K562 (cell line): Measurements from ENCODE around the gene MAGI1. TPM values are rescaled to one million over a fixed set of nuclear protein-coding genes. Genes with fewer than 3 reads are reported as not detected.

ENCODE experiments used
- ATAC-seq: fragments of 200-7000 bp; cut with Tn5 transposase; 3 replicates; pipeline ENCODE4 v1.9.1; 2020; ENCODE audit warnings: moderate library complexity
- BruUV-seq: library from RNA; stranded (reverse); fragments of 400-500 nt; replicated peaks from 2 replicates; lab custom pipeline; 2021; lab: Mats Ljungman, UMichigan
- CTCF ChIA-PET: fragments of 300-600 bp; formaldehyde crosslinking; extraction: SDS; loops from one replicate; lab custom pipeline; 2021; ENCODE audit warnings: low intra/inter-chr PET ratio; lab: Yijun Ruan, JAX
- POLR2A ChIA-PET: fragments of 300-600, 350-650 bp; sonication (Branson Sonifier 250); formaldehyde crosslinking; extraction: SDS; loops from one replicate; lab custom pipeline; 2021; ENCODE audit warnings: antibody characterized with exemption, inconsistent platforms; lab: Yijun Ruan, JAX
- DNase-seq, 4 experiments: peaks; one replicate each; pipeline versions ENCODE4 v3.0.0 to v3.0.0-alpha.2; 2011 to 2018; ENCODE audit warnings: low spot score in 3 of 4, mixed read lengths in 3 of 4; ENCODE audit errors: extremely low read depth in 1 of 4
- FAIRE-seq: peaks from 2 replicates; lab custom pipeline; 2011; peaks lifted over from hg19 to GRCh38; lab: Jason Lieb, UNC
- H2AFZ ChIP-seq: 2 replicates; pipeline ENCODE4 v1.6.0; 2011; ENCODE audit warnings: low read depth, low read length, control low read depth, inconsistent platforms
- H3K27ac ChIP-seq: fragments of 200-600 bp; 3 replicates; pipeline ENCODE4 v1.8.0; 2011; ENCODE audit warnings: low read depth, mild to moderate bottlenecking, control low read depth, inconsistent platforms, low read length, moderate library complexity, mixed read lengths; ENCODE audit errors: extremely low read depth
- H3K27me3 ChIP-seq, 2 experiments: fragments of 300-600 bp in 1 of 2; 2 replicates in 1 of 2; 3 replicates in 1 of 2; pipeline versions ENCODE4 v1.6.0 to v1.8.0; 2011; ENCODE audit warnings: inconsistent platforms in 2 of 2, low read length in 2 of 2, mild to moderate bottlenecking in 1 of 2, mixed read lengths in 1 of 2, moderate library complexity in 1 of 2; ENCODE audit not compliant: control insufficient read depth in 2 of 2, insufficient read depth in 2 of 2
- H3K36me3 ChIP-seq: fragments of 300-600 bp; 3 replicates; pipeline ENCODE4 v1.8.0; 2011; ENCODE audit warnings: mild to moderate bottlenecking, low read length, inconsistent platforms; ENCODE audit not compliant: control insufficient read depth, insufficient read depth
- H3K4me1 ChIP-seq, 2 experiments: fragments of 200-600 bp in 1 of 2; replicated peaks in 1 of 2; 2 replicates in 1 of 2; 3 replicates in 1 of 2; pipeline versions ENCODE4 v1.5.1 to v1.8.0; 2011; ENCODE audit warnings: inconsistent platforms in 2 of 2, low read length in 2 of 2, mild to moderate bottlenecking in 1 of 2, mixed read lengths in 1 of 2, moderate library complexity in 1 of 2; ENCODE audit not compliant: control insufficient read depth in 2 of 2, insufficient read depth in 2 of 2
- H3K4me2 ChIP-seq: 2 replicates; pipeline ENCODE4 v1.6.1; 2011; ENCODE audit warnings: low read length, control low read depth, inconsistent platforms, mixed read lengths; ENCODE audit not compliant: insufficient read depth
- H3K4me3 ChIP-seq: fragments of 200-600 bp; sonication (generic), shearing (Covaris generic); 2 replicates; pipeline ENCODE4 v1.5.1; 2016; ENCODE audit warnings: control low read depth, inconsistent platforms
- H3K79me2 ChIP-seq: fragments of 200-600 bp; 3 replicates; pipeline ENCODE4 v1.8.0; 2011; ENCODE audit warnings: low read length, inconsistent platforms; ENCODE audit not compliant: control insufficient read depth, insufficient read depth
- H3K9ac ChIP-seq, 2 experiments: 2 replicates each; pipeline versions ENCODE4 v1.6.0 to v1.6.1; 2011; ENCODE audit warnings: low read depth in 2 of 2, low read length in 2 of 2, control low read depth in 1 of 2, inconsistent platforms in 1 of 2, mild to moderate bottlenecking in 1 of 2, mixed read lengths in 1 of 2; ENCODE audit not compliant: insufficient read depth in 1 of 2
- H3K9me1 ChIP-seq: one replicate; pipeline ENCODE4 v1.6.0; 2011; ENCODE audit warnings: inconsistent platforms, mild to moderate bottlenecking, low read length, moderate library complexity; ENCODE audit not compliant: control insufficient read depth, insufficient read depth
- H3K9me3 ChIP-seq: replicated peaks from 2 replicates; pipeline ENCODE4 v1.5.1; 2011; ENCODE audit warnings: low read depth, low read length, inconsistent platforms; ENCODE audit not compliant: control insufficient read depth, insufficient read depth
- H4K20me1 ChIP-seq: replicated peaks from 2 replicates; pipeline ENCODE4 v1.6.1; 2011; ENCODE audit warnings: low read length, inconsistent platforms, mixed read lengths; ENCODE audit not compliant: control insufficient read depth, insufficient read depth
- ARID2 ChIP-seq: fragments of 450-650 bp; IDR thresholded peaks from 2 replicates; pipeline ENCODE4 v1.6.1; 2017; ENCODE audit warnings: antibody characterized with exemption, mild to moderate bottlenecking
- ATF7 ChIP-seq: fragments of 450-650 bp; IDR thresholded peaks from 2 replicates; pipeline ENCODE4 v1.7.1; 2014; ENCODE audit warnings: mild to moderate bottlenecking, moderate library complexity
- ERF ChIP-seq: fragments of 450-650 bp; formaldehyde crosslinking; IDR thresholded peaks from 2 replicates; pipeline ENCODE4 v1.4.0; 2020; ENCODE audit warnings: mild to moderate bottlenecking, mixed read lengths
- FOXP1 ChIP-seq: sonication (generic); formaldehyde crosslinking; IDR thresholded peaks from 2 replicates; pipeline ENCODE4 v1.8.0; 2022; ENCODE audit warnings: mild to moderate bottlenecking, missing genetic modification reagents
- HIVEP1 ChIP-seq: fragments of 250-450 bp; sonication (Bioruptor Pico); IDR thresholded peaks from 2 replicates; pipeline ENCODE4 v1.4.0; 2020; ENCODE audit warnings: mild to moderate bottlenecking
- JUN ChIP-seq, 2 experiments: sonication (generic) in 1 of 2; formaldehyde crosslinking in 1 of 2; IDR thresholded peaks; 2 replicates each; pipeline versions ENCODE4 v1.6.1 to v1.8.0; 2012 to 2022; ENCODE audit warnings: borderline replicate concordance in 2 of 2, mild to moderate bottlenecking in 2 of 2, improper control_type of control experiment in 1 of 2, low read depth in 1 of 2, low read length in 1 of 2, missing genetic modification reagents in 1 of 2
- JUND ChIP-seq, 2 experiments: IDR thresholded peaks; 2 replicates in 1 of 2; 3 replicates in 1 of 2; pipeline ENCODE4 v1.6.1; 2011; ENCODE audit warnings: borderline replicate concordance in 2 of 2, low read depth in 2 of 2, low read length in 2 of 2, improper control_type of control experiment in 1 of 2, missing biosample characterization in 1 of 2, missing genetic modification characterization in 1 of 2, missing genetic modification reagents in 1 of 2
- KLF16 ChIP-seq: IDR thresholded peaks from 2 replicates; pipeline ENCODE4 v1.6.1; 2016; ENCODE audit warnings: antibody characterized with exemption
- MEF2A ChIP-seq: IDR thresholded peaks from 2 replicates; pipeline ENCODE4 v1.6.1; 2011; ENCODE audit warnings: low read depth, mild to moderate bottlenecking, low read length, moderate library complexity; ENCODE audit not compliant: control insufficient read depth
- NUFIP1 ChIP-seq: fragments of 450-650 bp; IDR thresholded peaks from 2 replicates; pipeline ENCODE4 v1.6.1; 2018; ENCODE audit not compliant: partially characterized antibody
- PHF8 ChIP-seq: fragments of 200-600 bp; sonication (generic); IDR thresholded peaks from 2 replicates; pipeline ENCODE4 v1.6.1; 2012; ENCODE audit warnings: mixed run types, mild to moderate bottlenecking, inconsistent platforms, low read length, moderate library complexity, borderline replicate concordance
- SMARCE1 ChIP-seq: fragments of 450-650 bp; IDR thresholded peaks from 2 replicates; pipeline ENCODE4 v1.7.1; 2016; ENCODE audit warnings: mild to moderate bottlenecking
- SREBF1 ChIP-seq: fragments of 150-350 bp; IDR thresholded peaks from 2 replicates; pipeline ENCODE4 v1.6.1; 2014; ENCODE audit warnings: antibody characterized with exemption, low read depth, low read length, borderline replicate concordance
- TAF1 ChIP-seq: IDR thresholded peaks from 2 replicates; pipeline ENCODE4 v1.6.1; 2011; ENCODE audit warnings: mild to moderate bottlenecking, low read length, moderate library complexity; ENCODE audit not compliant: insufficient read depth, control insufficient read depth, severe bottlenecking; ENCODE audit errors: extremely low read depth
- ZNF274 ChIP-seq: IDR thresholded peaks from 2 replicates; pipeline ENCODE4 v1.6.1; 2011; ENCODE audit warnings: low read depth, mild to moderate bottlenecking, low read length, moderate library complexity, borderline replicate concordance
- ZNF561 ChIP-seq: fragments of 450-650 bp; formaldehyde crosslinking; conservative IDR thresholded peaks from 2 replicates; pipeline ENCODE4 v1.4.0; 2020; ENCODE audit warnings: mild to moderate bottlenecking, moderate library complexity
- ZNF79 ChIP-seq: fragments of 250-450 bp; sonication (Bioruptor Pico); IDR thresholded peaks from 2 replicates; pipeline ENCODE4 v1.4.0; 2020; ENCODE audit warnings: low read depth, mild to moderate bottlenecking, moderate library complexity
- WGBS: fragments of 100-300 bp; shearing (Covaris generic); methylation state at CpG from one replicate; pipeline ENCODE4 v1.1.6; 2016; ENCODE audit warnings: low coverage, mixed read lengths; ENCODE audit not compliant: insufficient coverage; ENCODE audit errors: missing lambda C conversion rate; 5-methylcytosine and 5-hydroxymethylcytosine counted together
- in situ Hi-C: fragments of 300-500 bp; cut with MboI; formaldehyde crosslinking; loops from 4 replicates; pipeline ENCODE4 v1.15.0; 2018; ENCODE audit warnings: inconsistent platforms, mixed read lengths
- intact Hi-C: fragments of 100-400 bp; cut with micrococcal nuclease; formaldehyde crosslinking; loops from 2 replicates; pipeline ENCODE4 v1.14.2; 2022
- polyA plus RNA-seq, 8 experiments: library from polyadenylated mRNA; depleted of rRNA in 4 of 8; stranded (reverse) in 5 of 8; unstranded in 3 of 8; fragments of >200 nt; fragmentation: Nextera tagmentation in 2 of 8; fragmentation: Illumina TruSeq in 1 of 8; extraction: Ambion mirVana in 2 of 8; extraction: Trizol in 1 of 8; gene quantifications; 2 replicates each; pipeline versions ENCODE4 v1.2.1 to v1.2.3, GENCODE V29; 2011 to 2014; ENCODE audit warnings: inconsistent platforms in 1 of 8, missing spikeins in 1 of 8
- total RNA-seq, 7 experiments: library from RNA; depleted of rRNA in 6 of 7; stranded (reverse); fragments of >200 nt in 6 of 7; fragmentation: Illumina TruSeq in 2 of 7; extraction: Trizol in 2 of 7; gene quantifications; 2 replicates each; pipeline versions ENCODE4 v1.2.1 to v1.2.3, GENCODE V29; 2011 to 2021; ENCODE audit warnings: low replicate concordance in 1 of 7
- TF ChIP-seq, protein P1 (sequence below): sonication (generic); formaldehyde crosslinking; IDR thresholded peaks from 2 replicates; pipeline ENCODE4 v1.8.1; 2023; ENCODE audit warnings: mild to moderate bottlenecking, missing genetic modification reagents
- TF ChIP-seq, protein P2 (sequence below): fragments of 450-650 bp; IDR thresholded peaks from 2 replicates; pipeline ENCODE4 v1.6.1; 2016; ENCODE audit warnings: mild to moderate bottlenecking

The MAGI1 gene
- total and polyA plus RNA-seq, 9 of the 15 experiments (the other 6 are each of a cell fraction or from before 2014, with no cell fraction given), result 7.8 to 59.4 (median 43.2) TPM

DNA sequence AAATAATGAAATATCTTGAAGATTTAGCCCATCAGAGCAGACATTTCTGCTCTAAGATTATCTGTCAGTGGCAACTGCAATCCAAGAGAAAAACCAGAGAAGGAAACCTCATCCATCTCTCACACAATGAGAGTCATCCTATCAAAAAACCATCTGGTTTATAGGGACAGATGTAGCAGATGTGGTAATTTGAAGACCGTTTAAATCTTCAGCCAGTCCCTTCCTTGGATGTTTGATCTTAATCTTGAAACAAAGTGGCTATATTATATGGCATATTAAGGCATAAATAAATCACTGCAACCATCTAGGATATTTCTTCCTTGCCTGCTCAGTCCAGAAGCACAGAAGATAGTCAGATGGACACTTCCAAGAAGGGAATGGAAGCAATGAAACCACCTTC, 305.3 kb downstream of the MAGI1 start:
- no peak for FAIRE-seq
- DNase-seq, result no peak
- no peak overlapping the region for H3K9ac ChIP-seq
- no peaks in the 10 kb centered on the region for H3K9me3 ChIP-seq
- in situ Hi-C loops, result loop anchor here (10.0 to 25.0 kb wide), 2 partner anchors 289 to 1196 kb away; no protein-coding TSS in a partner anchor
- H3K27ac ChIP-seq, result no peak overlapping the region
- ChIA-PET POLR2A (no interaction called here), CTCF (interaction anchor here (1.6 kb wide), 1 partner anchor 391 kb away, joined by 3 read pairs; no protein-coding TSS in a partner anchor)
- BruUV-seq, result no TSS peak
- no peak overlapping the region for H3K4me2 ChIP-seq
- TF ChIP-seq KLF16, result no peak
- TF ChIP-seq, protein P1, sequence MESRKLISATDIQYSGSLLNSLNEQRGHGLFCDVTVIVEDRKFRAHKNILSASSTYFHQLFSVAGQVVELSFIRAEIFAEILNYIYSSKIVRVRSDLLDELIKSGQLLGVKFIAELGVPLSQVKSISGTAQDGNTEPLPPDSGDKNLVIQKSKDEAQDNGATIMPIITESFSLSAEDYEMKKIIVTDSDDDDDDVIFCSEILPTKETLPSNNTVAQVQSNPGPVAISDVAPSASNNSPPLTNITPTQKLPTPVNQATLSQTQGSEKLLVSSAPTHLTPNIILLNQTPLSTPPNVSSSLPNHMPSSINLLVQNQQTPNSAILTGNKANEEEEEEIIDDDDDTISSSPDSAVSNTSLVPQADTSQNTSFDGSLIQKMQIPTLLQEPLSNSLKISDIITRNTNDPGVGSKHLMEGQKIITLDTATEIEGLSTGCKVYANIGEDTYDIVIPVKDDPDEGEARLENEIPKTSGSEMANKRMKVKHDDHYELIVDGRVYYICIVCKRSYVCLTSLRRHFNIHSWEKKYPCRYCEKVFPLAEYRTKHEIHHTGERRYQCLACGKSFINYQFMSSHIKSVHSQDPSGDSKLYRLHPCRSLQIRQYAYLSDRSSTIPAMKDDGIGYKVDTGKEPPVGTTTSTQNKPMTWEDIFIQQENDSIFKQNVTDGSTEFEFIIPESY, result no peak
- TF ChIP-seq ZNF79 (CRISPR knock-in tag), result no peak
- TF ChIP-seq JUND (IDR thresholded peaks at IDR 0.05; ENCODE audit: borderline replicate concordance, low read depth, low read length), result no peak
- TF ChIP-seq JUND (tag; IDR thresholded peaks at IDR 0.05; ENCODE audit: borderline replicate concordance, low read depth, low read length), result no peak
- TF ChIP-seq ERF, result no peak
- TF ChIP-seq MEF2A, result no peak
- TF ChIP-seq ZNF561 (CRISPR knock-in tag), result no peak
- TF ChIP-seq TAF1, result no peak
- no peak for TF ChIP-seq ARID2
- TF ChIP-seq FOXP1, result no peak
- TF ChIP-seq NUFIP1, result no peak
- no peak for TF ChIP-seq ATF7
- TF ChIP-seq PHF8, result no peak
- no peak for TF ChIP-seq SMARCE1
- TF ChIP-seq ZNF274, result no peak
- no peak for TF ChIP-seq JUN (IDR thresholded peaks at IDR 0.05; ENCODE audit: borderline replicate concordance, low read depth, low read length)
- no peak for TF ChIP-seq JUN (CRISPR knock-in tag; IDR thresholded peaks at IDR 0.05; ENCODE audit: borderline replicate concordance)
- TF ChIP-seq, protein P2, sequence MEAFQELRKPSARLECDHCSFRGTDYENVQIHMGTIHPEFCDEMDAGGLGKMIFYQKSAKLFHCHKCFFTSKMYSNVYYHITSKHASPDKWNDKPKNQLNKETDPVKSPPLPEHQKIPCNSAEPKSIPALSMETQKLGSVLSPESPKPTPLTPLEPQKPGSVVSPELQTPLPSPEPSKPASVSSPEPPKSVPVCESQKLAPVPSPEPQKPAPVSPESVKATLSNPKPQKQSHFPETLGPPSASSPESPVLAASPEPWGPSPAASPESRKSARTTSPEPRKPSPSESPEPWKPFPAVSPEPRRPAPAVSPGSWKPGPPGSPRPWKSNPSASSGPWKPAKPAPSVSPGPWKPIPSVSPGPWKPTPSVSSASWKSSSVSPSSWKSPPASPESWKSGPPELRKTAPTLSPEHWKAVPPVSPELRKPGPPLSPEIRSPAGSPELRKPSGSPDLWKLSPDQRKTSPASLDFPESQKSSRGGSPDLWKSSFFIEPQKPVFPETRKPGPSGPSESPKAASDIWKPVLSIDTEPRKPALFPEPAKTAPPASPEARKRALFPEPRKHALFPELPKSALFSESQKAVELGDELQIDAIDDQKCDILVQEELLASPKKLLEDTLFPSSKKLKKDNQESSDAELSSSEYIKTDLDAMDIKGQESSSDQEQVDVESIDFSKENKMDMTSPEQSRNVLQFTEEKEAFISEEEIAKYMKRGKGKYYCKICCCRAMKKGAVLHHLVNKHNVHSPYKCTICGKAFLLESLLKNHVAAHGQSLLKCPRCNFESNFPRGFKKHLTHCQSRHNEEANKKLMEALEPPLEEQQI, result no peak
- no peak for TF ChIP-seq HIVEP1 (CRISPR knock-in tag)
- TF ChIP-seq SREBF1, result no peak
- no peak overlapping the region for H2AFZ ChIP-seq
- no peak overlapping the region for H3K4me3 ChIP-seq
- no peaks in the 10 kb centered on the region for H3K36me3 ChIP-seq
- H3K9me1 ChIP-seq, result no peaks in the 10 kb centered on the region
- intact Hi-C loops, result loop anchor here (2.0 to 10.0 kb wide), 3 partner anchors 56 to 295 kb away; no protein-coding TSS in a partner anchor
- no peaks in the 10 kb centered on the region for H4K20me1 ChIP-seq
- no peak for ATAC-seq
- WGBS, result 9% methylated on average over 1 of the region's 1 CpG
- H3K27me3 ChIP-seq, result no peaks in the 10 kb centered on the region
- no peaks in the 10 kb centered on the region for H3K79me2 ChIP-seq
- H3K4me1 ChIP-seq, result no peaks in the 10 kb centered on the region; a peak in 2 of 5 replicates
